ENCODE results near the gene PRKAR2B.

The PRKAR2B gene

GRCh38 chr7:107196834-107197610 lies 152.5 kb downstream of the PRKAR2B start:
- DNase-seq = no peak

DNA sequence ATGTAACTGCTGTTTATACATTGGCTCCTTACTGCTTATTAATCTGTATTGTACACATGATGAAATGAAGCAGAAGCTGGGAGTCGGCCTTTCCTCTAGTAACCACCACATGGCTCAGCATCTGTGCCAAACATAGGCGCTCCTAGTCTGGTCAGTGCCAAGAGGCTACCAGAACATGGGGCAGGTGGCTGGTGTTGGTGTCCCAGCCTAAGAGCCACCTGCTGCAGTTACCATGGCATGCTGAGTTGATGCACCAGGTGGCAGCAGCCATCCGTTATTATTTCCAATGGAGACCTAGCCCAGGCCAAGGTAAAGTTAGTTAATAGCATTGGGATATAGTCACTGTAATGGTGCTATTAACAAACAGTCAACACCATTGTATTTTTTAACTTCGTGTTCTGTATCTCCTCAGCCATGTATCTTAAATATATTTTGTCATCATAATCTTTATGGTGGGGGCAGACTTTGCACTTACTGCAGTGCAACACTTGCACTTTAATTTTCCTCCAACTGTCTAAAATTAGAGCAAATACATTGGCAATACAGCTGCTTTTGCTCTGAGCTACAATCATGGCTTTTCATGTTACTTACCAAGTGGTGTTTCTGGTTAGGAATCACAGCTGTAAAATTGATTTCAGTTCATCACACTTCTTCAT lies 157.4 kb downstream of the PRKAR2B start:
- peak in 1 of 3 donors; percentile 5 for DNase-seq

DNA sequence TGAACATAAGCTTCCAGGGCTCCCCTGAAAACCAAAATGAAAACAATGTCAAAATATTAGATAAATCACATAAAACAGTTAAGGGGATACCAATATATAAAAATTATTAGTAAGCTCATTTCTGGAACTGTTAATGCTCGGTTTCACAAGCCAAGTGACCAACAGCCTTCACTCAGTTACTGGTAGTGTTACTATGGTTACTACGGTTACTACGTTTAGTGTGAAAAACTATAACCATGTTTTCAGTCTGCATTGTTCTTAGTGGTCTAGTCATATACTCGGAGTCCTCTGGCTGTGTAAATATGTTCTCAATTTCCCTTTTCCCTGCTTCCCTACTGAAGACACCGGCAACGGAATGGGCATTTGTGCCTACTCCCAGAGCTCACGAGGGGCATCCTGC lies 159.1 kb downstream of the PRKAR2B start:
- DNase-seq = no peak

- no peak for DNase-seq
Observed at GRCh38 chr7:107206136-107206535, 161.6 kb downstream of the PRKAR2B start.

DNA sequence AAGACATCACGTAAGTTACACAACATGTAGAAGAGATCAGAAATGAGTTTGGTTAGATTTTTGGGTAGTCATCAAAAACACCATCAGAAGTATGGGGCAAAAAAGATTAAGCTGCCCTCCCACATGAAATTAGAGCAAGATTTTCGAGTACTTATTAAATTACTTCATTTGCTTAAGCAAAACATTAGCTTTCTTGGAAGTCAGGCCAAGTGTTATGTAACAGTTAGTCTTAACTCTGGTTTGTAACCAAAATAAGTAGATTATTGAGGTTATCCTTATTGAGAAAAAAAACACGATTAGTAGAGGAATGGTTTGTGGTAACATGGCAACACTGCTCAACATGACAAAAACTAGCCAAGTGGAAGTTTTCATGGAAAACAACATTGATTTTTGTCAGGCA lies 162.2 kb downstream of the PRKAR2B start:
- DNase-seq = no peak

DNA sequence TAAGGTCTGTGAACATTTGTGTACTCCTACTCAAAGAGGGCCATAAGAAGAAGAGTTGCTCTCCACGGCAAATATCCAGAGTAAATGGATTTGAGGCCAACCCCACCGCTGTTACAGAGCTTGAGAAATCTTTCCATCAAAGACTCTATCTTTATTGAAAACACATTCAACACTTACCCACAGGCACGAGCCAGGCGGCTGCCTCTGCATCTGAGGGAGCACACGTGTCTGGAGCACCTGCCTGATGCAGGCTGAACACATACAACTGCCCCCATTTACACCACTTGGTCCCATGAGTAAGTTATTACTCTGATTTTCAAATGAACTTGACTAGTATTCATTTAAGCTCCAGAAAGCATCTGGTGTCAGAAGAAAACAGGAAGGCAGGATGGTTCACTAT lies 163.0 kb downstream of the PRKAR2B start:
- no peak for DNase-seq

GRCh38 chr7:107208024-107208521 lies 163.6 kb downstream of the PRKAR2B start:
- no peak for DNase-seq

- no peak for DNase-seq
Observed at GRCh38 chr7:107208563-107208962, 164.1 kb downstream of the PRKAR2B start.

DNA sequence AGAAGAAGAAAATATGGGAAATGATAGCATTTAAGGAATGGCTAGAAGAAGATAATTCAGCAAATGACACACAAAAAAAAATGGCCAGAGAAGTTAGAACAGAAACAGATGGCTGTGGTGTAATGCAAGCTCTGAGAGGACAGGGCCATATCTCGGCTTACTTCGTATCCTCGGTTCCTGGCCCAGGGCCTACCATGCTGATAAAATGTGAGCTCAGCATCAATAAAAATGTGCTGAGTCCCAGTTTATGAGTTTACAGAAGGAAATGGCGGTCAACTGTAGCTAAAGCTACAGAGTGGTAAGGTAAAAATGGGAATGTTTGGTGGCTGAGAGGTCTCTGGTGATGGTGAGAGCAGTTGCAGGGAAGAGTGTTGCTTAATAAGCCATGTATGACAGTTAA lies 165.1 kb downstream of the PRKAR2B start:
- no peak for DNase-seq

GRCh38 chr7:107210400-107210799 lies 165.9 kb downstream of the PRKAR2B start:
- DNase-seq = no peak
